Fibroblast of mammary gland (primary cell): Measurements from ENCODE around the gene ITGA11.
A peak's percentile ranks its signal among the peaks of the same experiment; 100 is the strongest.

Experiments used
- DNase-seq: peaks from one replicate; pipeline ENCODE4 v3.0.0-alpha.2; 2010; ENCODE audit warnings: low read depth
- H3K4me3 ChIP-seq: 2 replicates; pipeline ENCODE4 v1.5.1; 2011; ENCODE audit warnings: low read depth, mild to moderate bottlenecking, low read length, moderate library complexity; ENCODE audit not compliant: control insufficient read depth
- CTCF ChIP-seq: conservative IDR thresholded peaks from 2 replicates; pipeline ENCODE4 v1.5.1; 2011; ENCODE audit warnings: low read depth, low read length, inconsistent platforms; ENCODE audit not compliant: control insufficient read depth, insufficient read depth

Gene ITGA11

GRCh38 chr15:68281008-68281407, 151.0 kb downstream of the ITGA11 start:
- DNase-seq, result no peak
- peak overlapping the region; percentile 87 for H3K4me3 ChIP-seq
- TF ChIP-seq CTCF, result no peak

GRCh38 chr15:68279779-68280753, 151.9 kb downstream of the ITGA11 start:
- peak overlapping the region; percentile 87 for H3K4me3 ChIP-seq
- no peak for TF ChIP-seq CTCF
- DNase-seq, result no peak

GRCh38 chr15:68278595-68279405, 153.2 kb downstream of the ITGA11 start:
- H3K4me3 ChIP-seq, result peak overlapping the region; percentile 87
- no peak for TF ChIP-seq CTCF
- DNase-seq, result peak; percentile 34

GRCh38 chr15:68278345-68278594, 153.7 kb downstream of the ITGA11 start:
- TF ChIP-seq CTCF, result no peak
- no peak for DNase-seq

GRCh38 chr15:68277603-68278344, 154.2 kb downstream of the ITGA11 start, which contains the start of gene FEM1B:
Gene FEM1B, plus strand, starts transcription at chr15:68277745. Its CDS starts 673 bp downstream, at chr15:68278418.
- DNase-seq, result peak; percentile 91
- H3K4me3 ChIP-seq, result peak within 1 kb of the TSS; percentile 87
- no peak for TF ChIP-seq CTCF

More at GRCh38 chr15:68278345-68278594, 153.7 kb downstream of the ITGA11 start:
- peak overlapping the region; percentile 87 for H3K4me3 ChIP-seq

GRCh38 chr15:68277131-68277602, 154.8 kb downstream of the ITGA11 start:
- peak; percentile 59 for DNase-seq
- H3K4me3 ChIP-seq, result peak overlapping the region; percentile 87
- TF ChIP-seq CTCF, result no peak
